Brain microvascular endothelial cell (primary cell): Measurements from ENCODE around the gene TDRD1.

Experiments
- DNase-seq: peaks from one replicate; pipeline ENCODE4 v3.0.0-alpha.2; 2020
- H3K27ac ChIP-seq: fragments of 250-450 bp; sonication (Bioruptor Pico); 2 replicates; pipeline ENCODE4 v1.5.1; 2020; ENCODE audit warnings: mild to moderate bottlenecking, moderate library complexity
- H3K27me3 ChIP-seq: fragments of 250-450 bp; sonication (Bioruptor Pico); replicated peaks from 2 replicates; pipeline ENCODE4 v1.5.1; 2020; ENCODE audit warnings: mild to moderate bottlenecking
- H3K36me3 ChIP-seq: fragments of 250-450 bp; sonication (Bioruptor Pico); replicated peaks from 2 replicates; pipeline ENCODE4 v1.5.1; 2020; ENCODE audit warnings: mild to moderate bottlenecking
- H3K4me3 ChIP-seq: 2 replicates; pipeline ENCODE4 v1.5.1; 2011; ENCODE audit warnings: low read depth, mild to moderate bottlenecking, control low read depth, low read length, moderate library complexity
- in situ Hi-C: cut with HindIII; loops from 2 replicates; pipeline ENCODE4 v1.10.0; 2017; ENCODE audit warnings: low sequenced_read_pairs, low pct_ligation_motif_present
- TF ChIP-seq, protein P1 (sequence below): IDR thresholded peaks from 2 replicates; pipeline ENCODE4 v1.5.1; 2011; ENCODE audit warnings: low read depth, mild to moderate bottlenecking, moderate library complexity, low read length, control low read depth, inconsistent platforms; ENCODE audit errors: missing control alignments

The TDRD1 gene

DNA sequence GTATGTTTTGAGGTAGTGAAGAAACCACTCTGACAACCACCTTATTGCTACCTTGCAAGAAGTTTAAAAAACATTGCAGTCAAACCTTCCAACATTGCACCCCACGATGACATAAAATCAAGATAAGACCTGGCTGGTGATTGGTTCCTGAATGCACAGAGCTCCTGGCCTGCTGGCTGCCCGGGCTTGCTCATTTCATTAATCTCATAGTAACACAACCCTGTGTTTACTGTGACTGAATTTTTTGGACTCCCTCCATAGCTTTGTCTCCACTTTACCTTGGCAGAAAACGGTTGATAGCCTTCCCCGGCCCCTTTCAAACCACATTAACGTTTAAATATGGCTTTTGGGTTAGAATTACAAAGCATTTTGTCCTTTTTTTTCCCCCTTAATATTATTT lies 87.4 kb downstream of the TDRD1 start:
- no peak overlapping the region for H3K4me3 ChIP-seq
- H3K36me3 ChIP-seq = no peaks in the 10 kb centered on the region
- DNase-seq = peak; percentile 51
- H3K27ac ChIP-seq = no peak overlapping the region
- TF ChIP-seq, protein P1, sequence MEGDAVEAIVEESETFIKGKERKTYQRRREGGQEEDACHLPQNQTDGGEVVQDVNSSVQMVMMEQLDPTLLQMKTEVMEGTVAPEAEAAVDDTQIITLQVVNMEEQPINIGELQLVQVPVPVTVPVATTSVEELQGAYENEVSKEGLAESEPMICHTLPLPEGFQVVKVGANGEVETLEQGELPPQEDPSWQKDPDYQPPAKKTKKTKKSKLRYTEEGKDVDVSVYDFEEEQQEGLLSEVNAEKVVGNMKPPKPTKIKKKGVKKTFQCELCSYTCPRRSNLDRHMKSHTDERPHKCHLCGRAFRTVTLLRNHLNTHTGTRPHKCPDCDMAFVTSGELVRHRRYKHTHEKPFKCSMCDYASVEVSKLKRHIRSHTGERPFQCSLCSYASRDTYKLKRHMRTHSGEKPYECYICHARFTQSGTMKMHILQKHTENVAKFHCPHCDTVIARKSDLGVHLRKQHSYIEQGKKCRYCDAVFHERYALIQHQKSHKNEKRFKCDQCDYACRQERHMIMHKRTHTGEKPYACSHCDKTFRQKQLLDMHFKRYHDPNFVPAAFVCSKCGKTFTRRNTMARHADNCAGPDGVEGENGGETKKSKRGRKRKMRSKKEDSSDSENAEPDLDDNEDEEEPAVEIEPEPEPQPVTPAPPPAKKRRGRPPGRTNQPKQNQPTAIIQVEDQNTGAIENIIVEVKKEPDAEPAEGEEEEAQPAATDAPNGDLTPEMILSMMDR = no peak
- in situ Hi-C loops = no loop called here
- no peaks in the 10 kb centered on the region for H3K27me3 ChIP-seq

DNA sequence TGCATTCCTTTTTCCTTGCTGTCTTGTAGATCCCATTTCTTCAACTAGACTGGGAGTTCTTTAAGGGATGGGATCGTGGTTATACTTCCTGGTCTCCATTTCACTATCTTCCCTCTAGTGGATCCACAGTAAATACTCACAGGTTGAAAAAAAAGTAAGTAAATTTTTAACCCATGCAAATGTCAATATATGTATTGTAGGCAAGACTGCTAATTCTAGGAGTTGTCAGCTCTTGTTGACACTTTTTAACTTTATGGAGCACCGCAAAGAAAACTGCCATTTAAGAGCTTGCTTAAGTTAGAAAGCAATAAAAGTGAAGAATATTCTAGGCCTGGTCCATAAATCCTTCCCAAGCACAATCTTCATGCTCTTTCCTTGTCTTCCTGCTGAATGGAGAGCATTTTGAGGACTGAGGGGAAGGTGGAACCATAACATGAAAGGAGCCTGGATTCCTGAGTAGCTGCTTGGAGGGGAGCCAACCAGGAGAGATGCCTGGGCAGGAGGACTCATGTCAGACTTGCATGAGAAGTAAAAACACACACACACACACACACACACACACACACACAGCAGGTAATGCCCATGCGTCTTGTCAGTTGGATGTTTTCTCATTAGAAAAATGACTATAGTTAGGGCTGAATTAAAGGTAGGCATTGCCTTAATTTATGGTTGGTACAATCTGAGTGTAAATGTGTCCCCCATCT lies 92.1 kb downstream of the TDRD1 start:
- in situ Hi-C loops = no loop called here
- no peak overlapping the region for H3K27ac ChIP-seq

DNA sequence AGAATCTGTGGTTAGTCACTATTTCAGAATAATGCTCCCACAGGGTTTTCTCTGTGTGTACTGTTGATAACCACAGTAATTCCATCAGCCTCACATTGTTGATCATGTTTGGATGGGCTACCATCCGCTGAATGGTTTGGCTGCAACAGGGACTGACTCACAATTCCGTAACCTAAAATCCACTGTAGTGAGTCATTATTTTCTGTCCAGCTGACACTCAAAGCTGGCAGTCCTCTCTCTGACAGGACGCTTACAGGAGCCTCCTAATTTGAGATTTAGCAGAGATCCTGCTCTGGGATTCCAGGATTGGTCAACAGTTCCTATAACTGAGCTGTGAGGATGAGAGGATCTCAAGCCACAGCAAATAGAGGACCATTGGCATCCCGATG lies 92.6 kb downstream of the TDRD1 start:
- no peak overlapping the region for H3K27ac ChIP-seq
- no peak overlapping the region for H3K4me3 ChIP-seq
- DNase-seq = peak; percentile 94
- no peaks in the 10 kb centered on the region for H3K36me3 ChIP-seq
- in situ Hi-C loops = no loop called here
- peaks cover 3% of the 10 kb centered on the region for H3K27me3 ChIP-seq
- TF ChIP-seq, protein P1 = no peak

More for the DNA sequence above, 92.1 kb downstream of the TDRD1 start:
- no peak overlapping the region for H3K4me3 ChIP-seq
- H3K27me3 ChIP-seq = peaks cover 3% of the 10 kb centered on the region
- no peak for DNase-seq
- no peaks in the 10 kb centered on the region for H3K36me3 ChIP-seq
- TF ChIP-seq, protein P1 = no peak

DNA sequence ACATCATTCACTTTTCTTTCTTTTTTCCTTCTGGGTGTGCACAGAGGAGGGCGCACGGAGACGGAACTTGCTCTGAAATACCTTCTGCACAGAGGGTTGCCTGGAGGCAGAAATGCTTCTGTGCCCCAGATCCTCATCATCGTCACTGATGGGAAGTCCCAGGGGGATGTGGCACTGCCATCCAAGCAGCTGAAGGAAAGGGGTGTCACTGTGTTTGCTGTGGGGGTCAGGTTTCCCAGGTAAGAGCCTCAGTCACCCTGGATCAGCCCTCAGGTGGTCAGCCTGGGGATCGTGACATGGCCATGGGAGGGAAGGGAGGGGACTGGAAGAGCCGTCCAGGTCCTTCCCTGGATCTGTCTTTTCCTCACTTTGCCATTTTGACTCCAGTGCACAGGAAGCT lies 93.5 kb downstream of the TDRD1 start:
- H3K4me3 ChIP-seq = no peak overlapping the region
- no peak overlapping the region for H3K27ac ChIP-seq
- in situ Hi-C loops = no loop called here
- no peaks in the 10 kb centered on the region for H3K36me3 ChIP-seq
- DNase-seq = no peak
- TF ChIP-seq, protein P1 = no peak
- peaks cover 7% of the 10 kb centered on the region for H3K27me3 ChIP-seq

DNA sequence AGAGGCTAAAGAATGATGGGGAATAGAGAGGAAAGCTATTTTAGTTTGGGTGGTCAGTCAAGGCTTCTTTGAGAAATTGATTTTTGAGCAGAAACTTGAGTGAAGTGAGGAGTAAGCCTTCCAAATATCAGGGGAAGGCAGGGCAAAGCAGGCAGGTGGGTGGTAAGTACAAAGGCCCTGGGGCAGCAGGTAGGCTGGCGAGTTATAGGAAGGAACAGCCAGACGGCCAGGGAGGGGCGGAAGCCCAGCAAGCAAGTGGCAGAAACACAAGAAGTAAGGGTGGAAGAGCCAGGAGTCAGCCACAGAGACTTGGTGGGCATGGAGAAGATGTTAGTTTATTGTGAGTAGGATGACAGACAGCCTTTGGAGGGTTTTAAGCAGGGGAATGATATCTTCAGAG lies 94.8 kb downstream of the TDRD1 start:
- no peak overlapping the region for H3K4me3 ChIP-seq
- H3K27ac ChIP-seq = no peak overlapping the region
- peaks cover 17% of the 10 kb centered on the region for H3K27me3 ChIP-seq
- no peak for DNase-seq
- H3K36me3 ChIP-seq = no peaks in the 10 kb centered on the region
- in situ Hi-C loops = no loop called here
- TF ChIP-seq, protein P1 = no peak
